ENCODE measurements around the gene CLEC4G. TPM values are rescaled to one million over a fixed set of nuclear protein-coding genes. Genes with fewer than 3 reads are reported as not detected.
A peak's percentile ranks its signal among the peaks of the same experiment; 100 is the strongest.

The CLEC4G gene
- total and polyA plus RNA-seq, 2 of the 13 experiments (the other 11 are each of a cell fraction or from before 2014, with no cell fraction given) = not detected

GRCh38 chr19:7720351-7720750 is 11.6 kb downstream of the CLEC4G start (continued):
- no peak for TF ChIP-seq SKIL (CRISPR knock-in tag; IDR thresholded peaks at IDR 0.05; ENCODE audit: borderline replicate concordance)

- WGBS (ENCODE audit: low lambda C conversion rate) = 0% methylated on average over 7 of the region's 8 CpGs
- in situ Hi-C loops (cut with HindIII; ENCODE audit: extremely low pct_ligation_motif_present, low pct_unique_long_range_greater_than_20kb) = no loop called here
Observed at GRCh38 chr19:7718668-7719067, 13.2 kb downstream of the CLEC4G start.

GRCh38 chr19:7716762-7717161 is 15.1 kb downstream of the CLEC4G start:
- Histone ChIP-seq H3K9ac (ENCODE audit: insufficient read depth, low read depth, low read length) (no peak overlapping the region), H3K27me3 (ENCODE audit: control insufficient read depth in 1 of 2, insufficient read depth in 2 of 2, low read length in 2 of 2) (no peaks in the 10 kb centered on the region; a peak in 1 of 5 replicates), H3K4me2 (ENCODE audit: low read depth, low read length) (no peak overlapping the region), H3K27ac (ENCODE audit: extremely low read length, insufficient read depth, low read length) (no peak overlapping the region), H4K20me1 (ENCODE audit: insufficient read depth, low read length) (no peaks in the 10 kb centered on the region), H3K4me3 (replicated peaks in 1 of 3; ENCODE audit: insufficient read depth in 1 of 3, low read depth in 2 of 3, low read length in 3 of 3) (no peak overlapping the region), H3K36me3 (replicated peaks in 1 of 2; ENCODE audit: control insufficient read depth in 1 of 2, insufficient read depth in 2 of 2, low read length in 2 of 2) (no peaks in the 10 kb centered on the region), H2AFZ (ENCODE audit: low read length) (no peak overlapping the region), H3K4me1 (ENCODE audit: insufficient read depth, low read length) (no peaks in the 10 kb centered on the region), H3K9me3 (ENCODE audit: low read length) (no peaks in the 10 kb centered on the region), H3K79me2 (ENCODE audit: insufficient read depth, low read length) (no peaks in the 10 kb centered on the region)
- TF ChIP-seq ZNF264 (CRISPR knock-in tag; IDR thresholded peaks at IDR 0.05) (peak; percentile 94), TEAD2 (CRISPR knock-in tag; IDR thresholded peaks at IDR 0.05) (no peak)
- POLR2A ChIA-PET = no interaction called here
- no peak for ATAC-seq
- BruUV-seq (replicated peaks) = no TSS peak
- no peak for DNase-seq (ENCODE audit: low spot score)
- in situ Hi-C loops (cut with HindIII; ENCODE audit: extremely low pct_ligation_motif_present, low pct_unique_long_range_greater_than_20kb) (no loop called here), intact Hi-C loops (cut with micrococcal nuclease; ENCODE audit: unreplicated experiment) (no loop called here)
- 0% methylated on average over 1 of the region's 1 CpG for WGBS (ENCODE audit: low lambda C conversion rate)
- CTCF ChIA-PET (ENCODE audit: low intra/inter-chr PET ratio, low total read pairs) = no interaction called here
- FAIRE-seq = no peak

More at GRCh38 chr19:7718668-7719067, 13.2 kb downstream of the CLEC4G start:
- ATAC-seq (no peak), DNase-seq (ENCODE audit: low spot score) (no peak), FAIRE-seq (no peak)
- no TSS peak for BruUV-seq (replicated peaks)
- Histone ChIP-seq H3K4me1 (ENCODE audit: insufficient read depth, low read length) (no peaks in the 10 kb centered on the region), H4K20me1 (ENCODE audit: insufficient read depth, low read length) (no peaks in the 10 kb centered on the region), H3K4me3 (replicated peaks in 1 of 3; ENCODE audit: insufficient read depth in 1 of 3, low read depth in 2 of 3, low read length in 3 of 3) (no peak overlapping the region), H3K27ac (ENCODE audit: extremely low read length, insufficient read depth, low read length) (no peak overlapping the region), H3K36me3 (replicated peaks in 1 of 2; ENCODE audit: control insufficient read depth in 1 of 2, insufficient read depth in 2 of 2, low read length in 2 of 2) (no peaks in the 10 kb centered on the region), H2AFZ (ENCODE audit: low read length) (no peak overlapping the region), H3K4me2 (ENCODE audit: low read depth, low read length) (no peak overlapping the region), H3K27me3 (ENCODE audit: control insufficient read depth in 1 of 2, insufficient read depth in 2 of 2, low read length in 2 of 2) (peaks cover 0 to 2% of the 10 kb centered on the region in 2 experiments; a peak in 1 of 5 replicates), H3K9ac (ENCODE audit: insufficient read depth, low read depth, low read length) (no peak overlapping the region), H3K79me2 (ENCODE audit: insufficient read depth, low read length) (no peaks in the 10 kb centered on the region), H3K9me3 (ENCODE audit: low read length) (no peaks in the 10 kb centered on the region)
- TF ChIP-seq TBX2 (CRISPR knock-in tag; IDR thresholded peaks at IDR 0.05; ENCODE audit: borderline replicate concordance) (no peak), ASH2L (IDR thresholded peaks at IDR 0.05; ENCODE audit: insufficient read length, low read depth, low read length) (no peak), BORCS8-MEF2B (CRISPR knock-in tag; IDR thresholded peaks at IDR 0.05) (no peak), NFRKB (IDR thresholded peaks at IDR 0.05) (no peak)
- intact Hi-C loops (cut with micrococcal nuclease; ENCODE audit: unreplicated experiment) = no loop called here
- CTCF ChIA-PET (ENCODE audit: low intra/inter-chr PET ratio, low total read pairs) = no interaction called here
- POLR2A ChIA-PET = no interaction called here
